Measurements from ENCODE around the gene GLI3.
"Not testable (repeated sequence)": the region's sequence is repeated elsewhere in the genome, so short reads cannot be mapped to it uniquely, and the experiment has no call there.

The GLI3 gene

GRCh38 chr7:42210333-42210732 lies 26.7 kb downstream of the GLI3 start:
- no peak for DNase-seq

- DNase-seq, result not testable (repeated sequence)
These were observed 27.9 kb downstream of the GLI3 start for GRCh38 chr7:42209085-42209484.

- no peak for DNase-seq
These were observed 28.4 kb downstream of the GLI3 start for GRCh38 chr7:42208572-42208971.

- no peak for DNase-seq
These were observed 29.6 kb downstream of the GLI3 start for GRCh38 chr7:42207420-42207819.

GRCh38 chr7:42203336-42203735 lies 33.7 kb downstream of the GLI3 start:
- no peak for DNase-seq

- no peak for DNase-seq
These were observed 34.4 kb downstream of the GLI3 start for GRCh38 chr7:42202601-42203000.

- no peak for DNase-seq
These were observed 37.9 kb downstream of the GLI3 start for GRCh38 chr7:42198974-42199668.

GRCh38 chr7:42198296-42198695 lies 38.7 kb downstream of the GLI3 start:
- DNase-seq, result no peak

- no peak for DNase-seq
These were observed 39.6 kb downstream of the GLI3 start for GRCh38 chr7:42197451-42197850.

GRCh38 chr7:42194238-42194637 lies 42.8 kb downstream of the GLI3 start:
- DNase-seq, result peak in 1 of 2 donors; percentile 9

- DNase-seq, result no peak
These were observed 43.4 kb downstream of the GLI3 start for GRCh38 chr7:42193471-42194129.

- no peak for DNase-seq
These were observed 44.1 kb downstream of the GLI3 start for GRCh38 chr7:42192851-42193461.

GRCh38 chr7:42192066-42192465 lies 44.9 kb downstream of the GLI3 start:
- no peak for DNase-seq

GRCh38 chr7:42189535-42189934 lies 47.5 kb downstream of the GLI3 start:
- DNase-seq, result no peak

GRCh38 chr7:42186151-42186550 lies 50.9 kb downstream of the GLI3 start:
- no peak for DNase-seq

- no peak for DNase-seq
These were observed 51.3 kb downstream of the GLI3 start for GRCh38 chr7:42185726-42186125.

- DNase-seq, result no peak
These were observed 53.5 kb downstream of the GLI3 start for GRCh38 chr7:42183547-42183946.

- DNase-seq, result no peak
These were observed 55.4 kb downstream of the GLI3 start for GRCh38 chr7:42181566-42181965.

GRCh38 chr7:42180806-42181205 lies 56.2 kb downstream of the GLI3 start:
- DNase-seq, result no peak

- no peak for DNase-seq
These were observed 60.3 kb downstream of the GLI3 start for GRCh38 chr7:42176724-42177101.

GRCh38 chr7:42175834-42176723 lies 60.9 kb downstream of the GLI3 start:
- peak in 1 of 2 donors; percentile 30 for DNase-seq

GRCh38 chr7:42174391-42174912 lies 62.6 kb downstream of the GLI3 start:
- no peak for DNase-seq

- DNase-seq, result no peak
These were observed 66.3 kb downstream of the GLI3 start for GRCh38 chr7:42170724-42171123.
